OCI-LY3 (cell line): ENCODE results near the gene HOXA11.

ENCODE experiments used
- H2AFZ ChIP-seq: fragments of 200-600, 300-600 bp; shearing (Covaris generic); 2 replicates; pipeline ENCODE4 v1.6.0; 2014; ENCODE audit warnings: antibody characterized with exemption, low read depth, low read length
- H3K27ac ChIP-seq: fragments of 200-600, 300-600 bp; sonication (generic); 2 replicates; pipeline ENCODE4 v1.5.1; 2014; ENCODE audit warnings: mild to moderate bottlenecking, low read length, moderate library complexity, mixed read lengths
- H3K27me3 ChIP-seq: fragments of 200-600, 300-600 bp; sonication (generic); 2 replicates; pipeline ENCODE4 v1.6.1; 2014; ENCODE audit warnings: low read depth, low read length, mixed read lengths
- H3K36me3 ChIP-seq: fragments of 200-600, 300-600 bp; sonication (generic); replicated peaks from 2 replicates; pipeline ENCODE3; 2014; ENCODE audit warnings: low read depth, low read length, mixed read lengths
- H3K4me1 ChIP-seq: fragments of 300-600, 200-600 bp; sonication (generic); 2 replicates; pipeline ENCODE4 v1.6.1; 2014; ENCODE audit warnings: low read length, mixed read lengths
- H3K4me2 ChIP-seq: fragments of 200-600, 300-600 bp; sonication (generic); 2 replicates; pipeline ENCODE4 v1.6.1; 2014; ENCODE audit warnings: low read length, mixed read lengths
- H3K4me3 ChIP-seq: fragments of 300-600, 200-600 bp; sonication (generic); 2 replicates; pipeline ENCODE4 v1.5.1; 2014; ENCODE audit warnings: antibody characterized with exemption, mild to moderate bottlenecking, low read length, moderate library complexity
- H3K79me2 ChIP-seq: fragments of 300-600, 200-600 bp; shearing (Covaris generic); 2 replicates; pipeline ENCODE4 v1.6.1; 2014; ENCODE audit warnings: mild to moderate bottlenecking, low read length, mixed read lengths
- H3K9ac ChIP-seq: fragments of 300-600, 200-600 bp; shearing (Covaris generic); 2 replicates; pipeline ENCODE4 v1.6.0; 2014; ENCODE audit warnings: mild to moderate bottlenecking, low read length, moderate library complexity
- H3K9me3 ChIP-seq: fragments of 200-600, 300-600 bp; shearing (Covaris generic); 2 replicates; pipeline ENCODE4 v1.6.1; 2014; ENCODE audit warnings: low read length, mixed read lengths; ENCODE audit not compliant: insufficient read depth
- H4K20me1 ChIP-seq: fragments of 200-600, 300-600 bp; sonication (generic); 2 replicates; pipeline ENCODE4 v1.6.1; 2016; ENCODE audit warnings: low read length, mixed read lengths; ENCODE audit not compliant: insufficient read depth
- CTCF ChIP-seq: fragments of 200-600, 300-600 bp; sonication (generic); IDR thresholded peaks from 2 replicates; pipeline ENCODE4 v1.5.1; 2014; ENCODE audit warnings: antibody characterized with exemption, low read length, low read depth
- EZH2phosphoT487 ChIP-seq: fragments of 200-600 bp; shearing (Covaris generic); IDR thresholded peaks from 2 replicates; pipeline ENCODE4 v1.6.1; 2018; ENCODE audit warnings: antibody characterized with exemption, mixed run types, low read depth

The HOXA11 gene

GRCh38 chr7:27132978-27133377 is 52.1 kb downstream of the HOXA11 start:
- no peak overlapping the region for H2AFZ ChIP-seq
- H3K79me2 ChIP-seq = no peaks in the 10 kb centered on the region
- peaks cover 28% of the 10 kb centered on the region for H3K4me1 ChIP-seq
- no peak overlapping the region for H3K4me3 ChIP-seq
- no peaks in the 10 kb centered on the region for H3K36me3 ChIP-seq
- H3K27ac ChIP-seq = no peak overlapping the region
- no peaks in the 10 kb centered on the region for H3K9me3 ChIP-seq
- H4K20me1 ChIP-seq = peaks cover 7% of the 10 kb centered on the region; the same call in 1 of the 2 replicates
- no peak overlapping the region for H3K4me2 ChIP-seq
- H3K9ac ChIP-seq = no peak overlapping the region
- H3K27me3 ChIP-seq = peaks cover 5% of the 10 kb centered on the region
- TF ChIP-seq CTCF (no peak), EZH2phosphoT487 (no peak)

- no peaks in the 10 kb centered on the region; the same call in 1 of the 2 replicates for H3K27me3 ChIP-seq
- peaks cover 7% of the 10 kb centered on the region; the same call in 1 of the 2 replicates for H4K20me1 ChIP-seq
- no peak overlapping the region for H3K27ac ChIP-seq
- no peak overlapping the region for H3K9ac ChIP-seq
- H3K36me3 ChIP-seq = no peaks in the 10 kb centered on the region
- H3K4me2 ChIP-seq = no peak overlapping the region
- H2AFZ ChIP-seq = no peak overlapping the region
- H3K9me3 ChIP-seq = no peaks in the 10 kb centered on the region
- no peaks in the 10 kb centered on the region for H3K79me2 ChIP-seq
- H3K4me3 ChIP-seq = no peak overlapping the region
- TF ChIP-seq EZH2phosphoT487 (no peak), CTCF (no peak)
- peaks cover 28% of the 10 kb centered on the region for H3K4me1 ChIP-seq
Observed at GRCh38 chr7:27132214-27132613, 52.8 kb downstream of the HOXA11 start.

- no peak overlapping the region for H3K4me2 ChIP-seq
- no peak overlapping the region for H3K4me3 ChIP-seq
- no peaks in the 10 kb centered on the region; the same call in 1 of the 2 replicates for H3K27me3 ChIP-seq
Observed at GRCh38 chr7:27131390-27131819, 53.6 kb downstream of the HOXA11 start.

More at GRCh38 chr7:27131390-27131819, 53.6 kb downstream of the HOXA11 start:
- Histone ChIP-seq H3K9ac (no peak overlapping the region), H3K9me3 (no peaks in the 10 kb centered on the region), H3K27ac (no peak overlapping the region), H3K4me1 (peaks cover 25% of the 10 kb centered on the region), H2AFZ (no peak overlapping the region), H3K79me2 (no peaks in the 10 kb centered on the region), H3K36me3 (no peaks in the 10 kb centered on the region), H4K20me1 (peaks cover 7% of the 10 kb centered on the region; the same call in 1 of the 2 replicates)
- no peak for TF ChIP-seq EZH2phosphoT487
- no peak for TF ChIP-seq CTCF
